ENCODE data around the gene HPRT1. TPM values are rescaled to one million over a fixed set of nuclear protein-coding genes. Genes with fewer than 3 reads are reported as not detected.
A peak's percentile ranks its signal among the peaks of the same experiment; 100 is the strongest.

Gene HPRT1
- total RNA-seq, 2 donors from 2014 or later, result 30.6 to 49.6 TPM

Small RNA genes within 50 kb of the gene (microRNA-seq; reads per million reads assigned to microRNA genes)
- 2,473 reads per million, percentile 86 among the genes with 10 or more reads in this experiment for gene MIR424
- not detected for gene MIR450A1
- gene MIR450A2, result not detected
- gene MIR450B, result 1.7 reads per million
- gene MIR503, result 71.1 reads per million, percentile 50 among the genes with 10 or more reads in this experiment
- gene MIR542, result 37.5 reads per million, percentile 39 among the genes with 10 or more reads in this experiment

Other genes with a start within 250 kb of the HPRT1 start
- not detected for gene CCDC160, start 223.0 kb upstream of the HPRT1 start, total RNA-seq
- gene PHF6, start 86.9 kb upstream of the HPRT1 start, total RNA-seq, result 10 to 100 TPM; 18.6 to 23.1 TPM
- not detected for gene PLAC1, start 198.3 kb downstream of the HPRT1 start, total RNA-seq